Glomerular visceral epithelial cell (primary cell): Measurements from ENCODE around the gene RBM45.

ENCODE experiments used
- DNase-seq: peaks from one replicate; pipeline ENCODE4 v3.0.0-alpha.2; 2016; ENCODE audit errors: extremely low spot score

RBM45 gene

GRCh38 chr2:178159966-178160365 lies 47.7 kb downstream of the RBM45 start:
- no peak for DNase-seq

GRCh38 chr2:178160601-178161000 lies 48.4 kb downstream of the RBM45 start:
- DNase-seq = no peak

- DNase-seq = no peak
Observed at GRCh38 chr2:178163395-178163794, 51.2 kb downstream of the RBM45 start.

GRCh38 chr2:178163911-178164310 lies 51.7 kb downstream of the RBM45 start:
- no peak for DNase-seq

GRCh38 chr2:178173657-178174056 lies 61.4 kb downstream of the RBM45 start:
- DNase-seq = no peak

- DNase-seq = peak; percentile 18
Observed at GRCh38 chr2:178177066-178177679, 64.9 kb downstream of the RBM45 start.
